ENCODE measurements around the gene SUMO3. TPM values are rescaled to one million over a fixed set of nuclear protein-coding genes. Genes with fewer than 3 reads are reported as not detected.

Gene SUMO3
- total and polyA plus RNA-seq, 2 of the 8 experiments (the other 6 are each of a cell fraction or from before 2014, with no cell fraction given), result 96.8 to 101 TPM

- H3K27me3 ChIP-seq (replicated peaks in 1 of 4; ENCODE audit: control insufficient read depth in 3 of 4, extremely low read depth in 1 of 4, insufficient read depth in 3 of 4, low read length in 3 of 4), result no peaks in the 10 kb centered on the region
- TF ChIP-seq CBX8 (IDR thresholded peaks at IDR 0.05; ENCODE audit: borderline replicate concordance, low read depth, low read length) (no peak), JUN (IDR thresholded peaks at IDR 0.05; ENCODE audit: low read depth, low read length) (no peak), RNF2 (IDR thresholded peaks at IDR 0.05; ENCODE audit: borderline replicate concordance, low read depth, low read length, missing control alignments, poor library complexity, severe bottlenecking) (no peak), GTF2F1 (IDR thresholded peaks at IDR 0.05; ENCODE audit: borderline replicate concordance, low read depth, low read length) (no peak), EZH2 (IDR thresholded peaks at IDR 0.05; ENCODE audit: low read depth, low read length, severe bottlenecking) (no peak)
Observed at GRCh38 chr21:44836349-44836665, 18.4 kb upstream of the SUMO3 start.

More at GRCh38 chr21:44836349-44836665, 18.4 kb upstream of the SUMO3 start:
- H2BK20ac ChIP-seq (ENCODE audit: low read length), result no peak overlapping the region
- H4K91ac ChIP-seq (replicated peaks; ENCODE audit: insufficient read length, low read length), result no peak overlapping the region
- DNase-seq (ENCODE audit: low read depth in 1 of 2, low spot score in 2 of 2) (no peak), FAIRE-seq (no peak)
- 91% methylated on average over 3 of the region's 3 CpGs; no CpG with 5 or more reads in 1 of the 2 experiments for WGBS, 2 experiments (ENCODE audit: extremely low coverage in 1 of 2, insufficient coverage in 1 of 2, insufficient read length in 1 of 2, insufficient replicate concordance in 2 of 2, low coverage in 1 of 2, low lambda C conversion rate in 2 of 2, missing lambda C conversion rate in 1 of 2)
- ChIA-PET CTCF (ENCODE audit: partially characterized antibody) (no interaction called here), POLR2A (ENCODE audit: partially characterized antibody) (interaction anchor here (0.5 kb wide), 1 partner anchor 205 kb away, joined by 3 read pairs; no protein-coding TSS in a partner anchor)
- no peak overlapping the region for H2AFZ ChIP-seq (ENCODE audit: low read length)
- H3K36me3 ChIP-seq (ENCODE audit: control insufficient read depth in 2 of 4, insufficient read depth in 4 of 4, low read length in 3 of 4), result no peaks in the 10 kb centered on the region; a peak in 1 of 8 replicates
- no peak overlapping the region for H3K4me2 ChIP-seq (ENCODE audit: insufficient read depth in 1 of 2, low read depth in 2 of 2, low read length in 2 of 2)
- H3K14ac ChIP-seq (ENCODE audit: insufficient read length), result no peak overlapping the region
- H2BK15ac ChIP-seq (ENCODE audit: low read length), result no peak overlapping the region
- H2BK12ac ChIP-seq (ENCODE audit: low read depth, low read length), result no peak overlapping the region
- H4K20me1 ChIP-seq (replicated peaks in 1 of 2; ENCODE audit: control insufficient read depth in 1 of 2, insufficient read depth in 2 of 2, low read length in 2 of 2), result no peaks in the 10 kb centered on the region
- H3K18ac ChIP-seq (ENCODE audit: extremely low read depth, low read length), result no peak overlapping the region
- no peaks in the 10 kb centered on the region for H3K79me2 ChIP-seq (ENCODE audit: control insufficient read depth in 1 of 2, insufficient read depth in 2 of 2, low read length in 2 of 2)
- H3K9ac ChIP-seq (replicated peaks in 1 of 4; ENCODE audit: extremely low read depth in 1 of 4, low read depth in 3 of 4, low read length in 3 of 4), result no peak overlapping the region
- no peak overlapping the region for H2BK5ac ChIP-seq (ENCODE audit: low read depth, low read length)
- H2AK5ac ChIP-seq (ENCODE audit: low read depth, low read length), result no peak overlapping the region
- H3K79me1 ChIP-seq (ENCODE audit: low read depth, low read length), result no peaks in the 10 kb centered on the region
- H2BK120ac ChIP-seq (replicated peaks; ENCODE audit: low read depth, low read length), result no peak overlapping the region
- no peak overlapping the region for H3K23ac ChIP-seq (ENCODE audit: insufficient read length)
- H3K4ac ChIP-seq (replicated peaks; ENCODE audit: insufficient read length, low read depth, low read length), result no peak overlapping the region
- H3K27ac ChIP-seq (ENCODE audit: low read depth, low read length), result no peak overlapping the region
- H4K8ac ChIP-seq (ENCODE audit: extremely low read depth, insufficient read depth, low read length), result no peak overlapping the region
- no peaks in the 10 kb centered on the region for H3K9me3 ChIP-seq (ENCODE audit: insufficient read depth in 2 of 2, low read depth in 1 of 2, low read length in 1 of 2)
- H3K4me1 ChIP-seq (replicated peaks in 1 of 4; ENCODE audit: control insufficient read depth in 3 of 4, insufficient read depth in 4 of 4, low read length in 3 of 4), result no peaks in the 10 kb centered on the region; a peak in 2 of 7 replicates
- H3K4me3 ChIP-seq (ENCODE audit: extremely low read depth in 1 of 4, insufficient read depth in 2 of 4, low read depth in 3 of 4, low read length in 4 of 4), result no peak overlapping the region
- no peak overlapping the region for H3K56ac ChIP-seq (replicated peaks; ENCODE audit: insufficient read length, low read depth, low read length)
- no peaks in the 10 kb centered on the region; the same call in 1 of the 2 replicates for H3K23me2 ChIP-seq (ENCODE audit: low read depth, low read length)
- H4K5ac ChIP-seq (ENCODE audit: insufficient read length, low read depth, low read length), result no peak overlapping the region
